CD8-positive, alpha-beta memory T cell (primary cell): ENCODE data around the gene SCAMP3. TPM values are rescaled to one million over a fixed set of nuclear protein-coding genes. Genes with fewer than 3 reads are reported as not detected.
"Not testable (repeated sequence)": the region's sequence is repeated elsewhere in the genome, so short reads cannot be mapped to it uniquely, and the experiment has no call there.

Experiments used
- CTCF ChIA-PET: fragments of 350-600 bp; sonication (Branson Sonifier 250); formaldehyde crosslinking; loops from one replicate; lab custom pipeline; 2021; ENCODE audit warnings: antibody characterized with exemption; lab: Charles Lee
- POLR2A ChIA-PET: fragments of 350-600 bp; sonication (Branson Sonifier 250); formaldehyde crosslinking; loops from one replicate; lab custom pipeline; 2021; ENCODE audit warnings: antibody characterized with exemption; lab: Charles Lee
- DNase-seq, 5 donors: peaks; one replicate each; pipeline versions ENCODE4 v3.0.0 to v3.0.0-alpha.2; 2020 to 2022; ENCODE audit warnings: mixed read lengths in 1 of 5
- H3K27ac ChIP-seq: one replicate; pipeline ENCODE4 v1.7.0; 2013; ENCODE audit warnings: low read depth, mild to moderate bottlenecking, low read length, moderate library complexity
- H3K27me3 ChIP-seq: 2 replicates; pipeline ENCODE4 v1.7.0; 2013; ENCODE audit warnings: low read length, mild to moderate bottlenecking; ENCODE audit not compliant: insufficient read depth, poor library complexity, severe bottlenecking
- H3K36me3 ChIP-seq: 2 replicates; pipeline ENCODE4 v1.7.0; 2013; ENCODE audit warnings: mild to moderate bottlenecking, low read length, moderate library complexity; ENCODE audit not compliant: insufficient read depth
- H3K4me1 ChIP-seq: 2 replicates; pipeline ENCODE4 v1.7.0; 2013; ENCODE audit warnings: mild to moderate bottlenecking, low read length, moderate library complexity; ENCODE audit not compliant: insufficient read depth
- H3K4me3 ChIP-seq: 2 replicates; pipeline ENCODE4 v1.7.0; 2013; ENCODE audit warnings: mild to moderate bottlenecking, low read length
- H3K9me3 ChIP-seq: 2 replicates; pipeline ENCODE4 v1.7.0; 2013; ENCODE audit warnings: mild to moderate bottlenecking, low read length
- H3K27ac Mint-ChIP-seq, 8 donors: one replicate each; pipeline ENCODE4 v1.8.0; 2020 to 2021; ENCODE audit warnings: mixed read lengths in 8 of 8, mild to moderate bottlenecking in 6 of 8, inconsistent platforms in 3 of 8, moderate library complexity in 3 of 8
- H3K27me3 Mint-ChIP-seq, 2 donors: one replicate each; pipeline ENCODE4 v1.8.0; 2020 to 2021; ENCODE audit warnings: mixed read lengths in 2 of 2, mild to moderate bottlenecking in 1 of 2, moderate library complexity in 1 of 2
- H3K36me3 Mint-ChIP-seq, 3 donors: one replicate each; pipeline ENCODE4 v1.8.0; 2020 to 2021; ENCODE audit warnings: mixed read lengths in 3 of 3, inconsistent platforms in 1 of 3, mild to moderate bottlenecking in 1 of 3
- H3K4me1 Mint-ChIP-seq, 3 donors: one replicate each; pipeline ENCODE4 v1.8.0; 2020 to 2021; ENCODE audit warnings: mixed read lengths in 3 of 3, inconsistent platforms in 1 of 3, mild to moderate bottlenecking in 1 of 3
- H3K4me3 Mint-ChIP-seq, 7 donors: one replicate each; pipeline ENCODE4 v1.8.0; 2020 to 2021; ENCODE audit warnings: mixed read lengths in 7 of 7, mild to moderate bottlenecking in 6 of 7, moderate library complexity in 4 of 7, inconsistent platforms in 2 of 7
- H3K9me3 Mint-ChIP-seq, 5 donors: one replicate each; pipeline ENCODE4 v1.8.0; 2020 to 2022; ENCODE audit warnings: mixed read lengths in 5 of 5, mild to moderate bottlenecking in 3 of 5, moderate library complexity in 2 of 5, inconsistent platforms in 1 of 5
- polyA plus RNA-seq: library from polyadenylated mRNA; unstranded; fragments of 300-500 nt; fragmentation: Illumina TruSeq; gene quantifications from one replicate; pipeline ENCODE4 v1.2.3, GENCODE V29; 2021
- total RNA-seq, 2 experiments: library from RNA; stranded (reverse); gene quantifications; one replicate each; pipeline ENCODE4 v1.2.3, GENCODE V29; 2021

SCAMP3 gene
- total and polyA plus RNA-seq, 3 experiments from 2014 or later, result 152 to 179 (median 158) TPM

GRCh38 chr1:155245163-155245524, 17.0 kb downstream of the SCAMP3 start:
- Histone ChIP-seq H3K27ac (peak overlapping the region; percentile 75), H3K4me1 (peaks cover 36% of the 10 kb centered on the region), H3K36me3 (no peaks in the 10 kb centered on the region), H3K4me3 (peak overlapping the region; percentile 79), H3K9me3 (no peaks in the 10 kb centered on the region), H3K27me3 (no peaks in the 10 kb centered on the region)
- Mint-ChIP-seq H3K27me3 (peaks cover 4 to 9% of the 10 kb centered on the region in 2 donors), H3K4me3 (peak overlapping the region; percentile 82 to 95 (median 89)), H3K27ac (peak overlapping the region; percentile 89 to 99 (median 95)), H3K36me3 (peaks cover 0 to 4% (median 2%) of the 10 kb centered on the region in 3 donors), H3K9me3 (peaks cover 0 to 3% (median 3%) of the 10 kb centered on the region in 5 donors), H3K4me1 (peaks cover 33 to 45% (median 39%) of the 10 kb centered on the region in 3 donors)
- POLR2A ChIA-PET, result interaction anchor here (0.6 to 1.9 kb wide), 6 partner anchors 11 to 333 kb away, joined by 3 to 6 read pairs (median 4); partner anchors contain the start of genes CLK2 and SCAMP3
- CTCF ChIA-PET, result interaction anchor here (1.0 to 2.7 kb wide), 6 partner anchors 17 to 78 kb away, joined by 3 to 21 read pairs (median 9); partner anchors contain the start of genes CLK2, MTX1, SCAMP3 and THBS3
- DNase-seq, result no peak

DNA sequence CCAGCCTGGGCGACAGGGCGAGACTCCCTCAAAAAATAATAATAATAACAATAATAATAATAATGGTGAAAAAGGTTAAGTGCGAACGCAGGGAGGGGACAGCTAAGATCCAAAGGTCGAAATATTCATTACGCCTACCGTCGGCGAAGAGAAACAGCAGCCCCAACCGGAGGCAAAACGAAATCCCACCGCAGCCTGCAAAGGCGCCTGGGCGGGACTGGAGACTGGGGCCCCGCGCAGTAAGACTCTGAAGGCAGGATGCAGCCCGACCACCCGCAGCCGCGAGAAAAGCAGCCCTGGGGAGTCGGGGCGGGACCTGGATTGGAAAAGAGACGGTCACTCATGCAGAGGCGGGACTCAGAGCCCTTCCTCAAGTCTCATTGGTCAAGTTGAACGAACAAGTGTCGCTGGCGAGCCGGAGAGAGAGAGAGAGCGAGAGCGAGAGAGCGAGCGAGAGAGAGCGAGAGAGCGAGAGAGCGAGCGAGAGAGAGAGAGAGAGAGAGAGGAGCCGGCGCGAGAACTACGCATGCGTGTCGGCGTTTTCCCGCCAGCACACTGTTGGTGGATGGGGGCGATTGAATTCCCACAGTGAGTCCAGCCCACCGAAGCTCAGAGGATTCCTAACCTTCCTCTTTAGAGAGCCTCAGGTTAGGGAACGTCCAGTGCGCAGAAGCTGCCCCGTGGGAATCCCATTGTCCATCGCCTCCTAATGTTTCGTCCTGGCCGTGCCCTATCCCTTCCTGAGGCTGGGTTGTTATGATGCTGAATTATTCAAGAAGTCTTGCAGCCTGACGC, 17.6 kb downstream of the SCAMP3 start:
- peak; percentile 89 to 99 (median 97) for DNase-seq
- no peaks in the 10 kb centered on the region for H3K9me3 ChIP-seq
- H3K4me3 Mint-ChIP-seq, result peak overlapping the region; percentile 82 to 95 (median 89)
- H3K4me1 Mint-ChIP-seq, result peaks cover 36 to 46% (median 40%) of the 10 kb centered on the region in 3 donors
- peaks cover 38% of the 10 kb centered on the region for H3K4me1 ChIP-seq
- H3K27ac Mint-ChIP-seq, result peak overlapping the region; percentile 89 to 99 (median 95)
- H3K9me3 Mint-ChIP-seq, result peaks cover 0 to 3% (median 3%) of the 10 kb centered on the region in 5 donors
- CTCF ChIA-PET, result interaction anchor here (0.8 to 2.7 kb wide), 8 partner anchors 17 to 83 kb away, joined by 3 to 21 read pairs (median 6); partner anchors contain the start of genes CLK2, MTX1, SCAMP3 and THBS3
- peak overlapping the region; percentile 75 for H3K27ac ChIP-seq
- H3K27me3 ChIP-seq, result no peaks in the 10 kb centered on the region
- POLR2A ChIA-PET, result interaction anchor here (0.6 to 1.9 kb wide), 8 partner anchors 12 to 334 kb away, joined by 3 to 8 read pairs (median 4); partner anchors contain the start of genes CLK2, MTX1, SCAMP3 and THBS3
- H3K36me3 Mint-ChIP-seq, result peaks cover 0 to 7% (median 2%) of the 10 kb centered on the region in 3 donors
- H3K27me3 Mint-ChIP-seq, result peaks cover 4 to 9% of the 10 kb centered on the region in 2 donors
- H3K36me3 ChIP-seq, result no peaks in the 10 kb centered on the region
- H3K4me3 ChIP-seq, result peak overlapping the region; percentile 79

DNA sequence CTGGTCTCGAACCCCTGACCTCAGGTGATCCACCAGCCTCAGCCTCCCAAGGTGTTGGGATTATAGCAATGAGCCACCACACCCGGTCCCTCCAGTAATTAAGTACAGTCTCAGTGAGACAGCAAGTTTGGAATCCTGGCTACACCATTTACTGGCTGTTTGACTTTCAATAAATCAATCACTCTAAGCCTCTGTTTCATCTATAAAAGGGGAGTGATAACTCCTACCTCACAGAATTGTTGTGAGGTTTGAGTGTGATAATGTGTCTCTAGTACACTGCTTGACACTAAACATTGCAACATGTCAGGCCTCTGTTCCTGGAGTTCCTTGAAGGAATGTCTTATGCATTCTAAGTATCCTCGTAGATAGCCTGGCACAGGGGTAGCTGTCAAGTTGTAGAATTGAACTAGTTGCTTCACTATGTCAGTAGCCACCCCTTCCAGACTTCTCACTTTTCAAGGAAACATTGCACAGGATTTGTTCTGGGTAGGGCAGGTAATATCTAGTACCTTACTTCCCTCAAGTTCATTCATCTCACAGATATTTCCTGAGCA, 19.3 kb downstream of the SCAMP3 start:
- Mint-ChIP-seq H3K27me3 (peaks cover 4 to 9% of the 10 kb centered on the region in 2 donors), H3K36me3 (peaks cover 0 to 19% (median 2%) of the 10 kb centered on the region in 3 donors), H3K9me3 (peaks cover 0 to 3% (median 3%) of the 10 kb centered on the region in 5 donors), H3K4me3 (peak overlapping the region; percentile 82 to 95 (median 89)), H3K27ac (peak overlapping the region; percentile 79 to 98 (median 92)), H3K4me1 (peaks cover 42 to 48% (median 43%) of the 10 kb centered on the region in 3 donors)
- Histone ChIP-seq H3K27ac (peak overlapping the region; percentile 75), H3K4me1 (peaks cover 38% of the 10 kb centered on the region), H3K4me3 (no peak overlapping the region), H3K27me3 (no peaks in the 10 kb centered on the region), H3K36me3 (no peaks in the 10 kb centered on the region), H3K9me3 (no peaks in the 10 kb centered on the region)
- CTCF ChIA-PET, result interaction anchor here (0.6 to 2.4 kb wide), 2 partner anchors 35 to 81 kb away, joined by 3 to 21 read pairs; partner anchors contain the start of genes MTX1 and THBS3
- POLR2A ChIA-PET, result interaction anchor here (0.7 to 1.2 kb wide), 2 partner anchors 27 to 34 kb away, joined by 8 read pairs; partner anchors contain the start of genes MTX1 and THBS3
- DNase-seq, result no peak

DNA sequence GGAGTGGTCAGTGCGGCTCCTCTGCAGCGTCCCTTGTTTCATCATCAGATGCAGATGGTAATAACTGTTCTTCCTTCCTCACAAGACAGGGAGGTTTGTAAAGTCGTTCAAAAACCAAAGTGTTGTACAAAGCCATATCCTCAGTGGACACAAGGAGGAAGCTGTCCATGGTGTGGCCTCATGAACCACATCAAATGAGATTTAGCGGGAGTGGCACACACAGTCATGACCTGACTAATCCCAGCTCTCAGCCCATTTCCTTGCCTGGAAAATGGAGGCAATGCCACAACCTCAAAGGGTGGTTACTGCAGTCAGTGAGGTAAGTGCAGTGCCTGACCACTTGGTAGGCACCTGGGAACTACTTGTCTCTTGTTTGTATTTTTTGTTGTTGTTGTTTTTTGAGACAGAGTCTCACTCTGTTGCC, 20.3 kb downstream of the SCAMP3 start:
- Histone ChIP-seq H3K36me3 (no peaks in the 10 kb centered on the region), H3K4me3 (no peak overlapping the region), H3K4me1 (peaks cover 38% of the 10 kb centered on the region), H3K9me3 (no peaks in the 10 kb centered on the region), H3K27ac (no peak overlapping the region), H3K27me3 (no peaks in the 10 kb centered on the region)
- H3K36me3 Mint-ChIP-seq, result peaks cover 2 to 29% (median 2%) of the 10 kb centered on the region in 3 donors
- POLR2A ChIA-PET, result interaction anchor here (1.8 kb wide), 1 partner anchor 14 kb away, joined by 9 read pairs; no protein-coding TSS in a partner anchor
- peaks cover 0 to 3% (median 3%) of the 10 kb centered on the region in 5 donors for H3K9me3 Mint-ChIP-seq
- H3K27me3 Mint-ChIP-seq, result peaks cover 4 to 9% of the 10 kb centered on the region in 2 donors
- H3K4me3 Mint-ChIP-seq, result peak overlapping the region; percentile 43 to 90 (median 85)
- CTCF ChIA-PET, result interaction anchor here (1.1 to 1.9 kb wide), 4 partner anchors 9 to 49 kb away, joined by 3 to 14 read pairs (median 4); no protein-coding TSS in a partner anchor
- peak overlapping the region in 7 of 8 donors; percentile 39 to 98 (median 92) for H3K27ac Mint-ChIP-seq
- no peak for DNase-seq
- H3K4me1 Mint-ChIP-seq, result peaks cover 42 to 48% (median 43%) of the 10 kb centered on the region in 3 donors

DNA sequence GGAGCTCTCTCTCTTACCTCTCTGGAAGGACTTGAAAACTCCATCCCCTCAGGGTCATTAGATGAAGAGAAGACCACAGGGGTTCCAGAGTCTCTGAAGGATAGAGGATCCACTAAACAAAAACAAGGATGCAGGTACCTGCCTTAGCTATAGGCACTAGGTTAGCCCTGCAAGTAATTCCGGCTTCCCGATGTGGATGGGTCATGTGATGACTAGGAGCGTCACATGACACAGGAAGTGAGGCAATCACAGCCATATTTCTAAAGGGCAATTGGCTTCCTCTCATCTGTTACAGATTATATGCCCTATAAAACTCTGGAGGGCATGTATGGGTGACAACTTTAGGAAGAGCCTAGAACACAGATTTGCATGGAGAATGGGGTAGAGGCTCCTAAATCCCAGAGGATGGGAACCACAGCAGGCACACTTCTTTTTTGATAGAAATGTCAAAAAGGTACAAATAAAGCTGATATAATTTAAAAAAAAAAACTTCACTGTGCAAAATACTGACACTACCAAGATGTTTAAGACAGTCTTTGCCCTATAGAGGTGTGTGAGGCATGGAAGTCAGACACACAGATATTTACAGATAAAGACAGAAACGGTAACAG, 21.0 kb downstream of the SCAMP3 start:
- Mint-ChIP-seq H3K27me3 (peaks cover 4 to 9% of the 10 kb centered on the region in 2 donors), H3K36me3 (peaks cover 2 to 35% (median 5%) of the 10 kb centered on the region in 3 donors), H3K27ac (peak overlapping the region; percentile 39 to 97 (median 89)), H3K4me1 (peaks cover 42 to 49% (median 43%) of the 10 kb centered on the region in 3 donors), H3K9me3 (peaks cover 0 to 3% (median 3%) of the 10 kb centered on the region in 5 donors), H3K4me3 (peak overlapping the region; percentile 83 to 90 (median 87))
- ChIA-PET POLR2A (interaction anchor here (1.8 kb wide), 1 partner anchor 14 kb away, joined by 9 read pairs; no protein-coding TSS in a partner anchor), CTCF (interaction anchor here (0.7 to 1.9 kb wide), 5 partner anchors 9 to 68 kb away, joined by 3 to 14 read pairs (median 3); partner anchors contain the start of gene KRTCAP2)
- Histone ChIP-seq H3K27me3 (no peaks in the 10 kb centered on the region), H3K27ac (no peak overlapping the region), H3K9me3 (no peaks in the 10 kb centered on the region), H3K36me3 (no peaks in the 10 kb centered on the region), H3K4me1 (peaks cover 38% of the 10 kb centered on the region), H3K4me3 (peak overlapping the region; percentile 56)
- DNase-seq, result peak; percentile 42 to 80 (median 67)

DNA sequence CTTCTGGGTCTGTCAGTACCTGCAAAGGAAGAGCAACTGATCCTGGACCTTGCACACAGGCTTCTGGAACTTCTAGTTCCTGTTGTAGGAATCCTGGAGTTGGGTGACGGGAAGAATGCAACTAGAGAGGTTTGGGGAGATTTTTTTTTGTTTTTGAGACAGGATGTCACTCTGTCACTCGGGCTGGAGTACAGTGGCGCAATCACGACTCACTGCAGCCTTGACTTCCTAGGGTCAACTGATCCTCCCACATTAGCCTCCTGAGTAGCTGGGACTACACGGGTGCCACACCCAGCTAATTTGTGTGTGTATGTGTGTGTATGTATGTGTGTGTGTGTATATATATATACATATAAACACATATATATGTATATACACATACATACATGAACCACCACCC, 25.7 kb downstream of the SCAMP3 start:
- no peak overlapping the region for H3K4me3 ChIP-seq
- CTCF ChIA-PET, result interaction anchor here (0.8 to 1.0 kb wide), 2 partner anchors 10 to 14 kb away, joined by 3 to 4 read pairs; no protein-coding TSS in a partner anchor
- no peaks in the 10 kb centered on the region for H3K9me3 Mint-ChIP-seq
- H3K27me3 Mint-ChIP-seq, result no peaks in the 10 kb centered on the region
- H3K27ac Mint-ChIP-seq, result peak overlapping the region in 5 of 8 donors; percentile 9 to 85 (median 26)
- H3K9me3 ChIP-seq, result no peaks in the 10 kb centered on the region
- peaks cover 12% of the 10 kb centered on the region for H3K4me1 ChIP-seq
- POLR2A ChIA-PET, result no interaction called here
- no peak overlapping the region for H3K27ac ChIP-seq
- peaks cover 24 to 27% (median 25%) of the 10 kb centered on the region in 3 donors for H3K4me1 Mint-ChIP-seq
- H3K4me3 Mint-ChIP-seq, result peak overlapping the region in 1 of 7 donors; percentile 69
- no peaks in the 10 kb centered on the region for H3K27me3 ChIP-seq
- H3K36me3 Mint-ChIP-seq, result peaks cover 5 to 41% (median 5%) of the 10 kb centered on the region in 3 donors
- DNase-seq, result no peak
- H3K36me3 ChIP-seq, result no peaks in the 10 kb centered on the region

GRCh38 chr1:155235375-155235774, 26.8 kb downstream of the SCAMP3 start:
- H3K4me1 ChIP-seq, H3K27me3 Mint-ChIP-seq, H3K27ac ChIP-seq, H3K27me3 ChIP-seq, H3K36me3 ChIP-seq, H3K4me3 ChIP-seq, POLR2A ChIA-PET, H3K9me3 ChIP-seq, H3K9me3 Mint-ChIP-seq, CTCF ChIA-PET, DNase-seq: not testable (repeated sequence)
- Mint-ChIP-seq H3K4me1 (peaks cover 13 to 16% (median 16%) of the 10 kb centered on the region in 3 donors), H3K27ac (peak overlapping the region in 5 of 8 donors; percentile 31 to 83 (median 58)), H3K36me3 (peaks cover 5 to 39% (median 5%) of the 10 kb centered on the region in 3 donors), H3K4me3 (peak overlapping the region in 2 of 7 donors; percentile 32)
